H1 (cell line): ENCODE data around the gene SPOCK2. TPM values are rescaled to one million over a fixed set of nuclear protein-coding genes. Genes with fewer than 3 reads are reported as not detected.

Source experiments
- CTCF ChIA-PET: fragments of 300-600 bp; sonication (Branson Sonifier 250); formaldehyde crosslinking; loops from one replicate; lab custom pipeline; 2021; ENCODE audit not compliant: partially characterized antibody; lab: Charles Lee
- POLR2A ChIA-PET: fragments of 300-600 bp; sonication (Branson Sonifier 250); formaldehyde crosslinking; loops from one replicate; lab custom pipeline; 2021; ENCODE audit warnings: inconsistent platforms; ENCODE audit not compliant: partially characterized antibody; lab: Charles Lee
- DNase-seq, 2 experiments: peaks; one replicate each; pipeline versions ENCODE4 v3.0.0 to v3.0.0-alpha.2; 2010 to 2022; ENCODE audit warnings: low spot score in 2 of 2, low read depth in 1 of 2, mixed read lengths in 1 of 2
- FAIRE-seq: peaks from 2 replicates; lab custom pipeline; 2011; peaks lifted over from hg19 to GRCh38; lab: Jason Lieb, UNC
- H2AFZ ChIP-seq: 2 replicates; pipeline ENCODE4 v1.8.1; 2012; ENCODE audit warnings: low read length, inconsistent platforms
- H2AK5ac ChIP-seq: 2 replicates; pipeline ENCODE4 v1.6.1; 2013; ENCODE audit warnings: low read depth, low read length
- H2BK120ac ChIP-seq: replicated peaks from 2 replicates; pipeline ENCODE3; 2013; ENCODE audit warnings: low read depth, low read length, inconsistent platforms
- H2BK12ac ChIP-seq: 2 replicates; pipeline ENCODE4 v1.6.1; 2013; ENCODE audit warnings: low read depth, low read length
- H2BK15ac ChIP-seq: 2 replicates; pipeline ENCODE4 v1.6.1; 2013; ENCODE audit warnings: low read length
- H2BK20ac ChIP-seq: 2 replicates; pipeline ENCODE4 v1.6.1; 2013; ENCODE audit warnings: low read length
- H2BK5ac ChIP-seq: 2 replicates; pipeline ENCODE4 v1.6.1; 2013; ENCODE audit warnings: low read depth, low read length
- H3K14ac ChIP-seq: 2 replicates; pipeline ENCODE4 v1.6.1; 2013; ENCODE audit warnings: inconsistent platforms; ENCODE audit not compliant: insufficient read length
- H3K18ac ChIP-seq: 2 replicates; pipeline ENCODE4 v1.6.1; 2013; ENCODE audit warnings: low read length; ENCODE audit errors: extremely low read depth
- H3K23ac ChIP-seq: 2 replicates; pipeline ENCODE4 v1.6.1; 2013; ENCODE audit warnings: inconsistent platforms; ENCODE audit not compliant: insufficient read length
- H3K23me2 ChIP-seq: 2 replicates; pipeline ENCODE4 v1.6.1; 2013; ENCODE audit warnings: low read depth, low read length
- H3K27ac ChIP-seq: 2 replicates; pipeline ENCODE4 v1.6.1; 2011; ENCODE audit warnings: low read depth, low read length, inconsistent platforms
- H3K27me3 ChIP-seq, 4 experiments: replicated peaks in 1 of 4; 1 replicate in 1 of 4; 2 replicates in 3 of 4; pipeline versions ENCODE4 v1.6.1 to v1.8.1; 2011 to 2013; ENCODE audit warnings: low read length in 3 of 4, mild to moderate bottlenecking in 3 of 4, inconsistent platforms in 2 of 4, mixed read lengths in 2 of 4, moderate library complexity in 1 of 4; ENCODE audit not compliant: control insufficient read depth in 3 of 4, insufficient read depth in 3 of 4; ENCODE audit errors: extremely low read depth in 1 of 4
- H3K36me3 ChIP-seq, 4 experiments: 2 replicates each; pipeline versions ENCODE4 v1.6.1 to v1.8.1; 2011 to 2013; ENCODE audit warnings: mild to moderate bottlenecking in 4 of 4, low read length in 3 of 4, moderate library complexity in 2 of 4, control low read depth in 1 of 4, inconsistent platforms in 1 of 4; ENCODE audit not compliant: insufficient read depth in 4 of 4, control insufficient read depth in 2 of 4
- H3K4ac ChIP-seq: replicated peaks from 2 replicates; pipeline ENCODE3; 2013; ENCODE audit warnings: low read length, low read depth, mixed read lengths, inconsistent platforms; ENCODE audit not compliant: insufficient read length
- H3K4me1 ChIP-seq, 4 experiments: replicated peaks in 1 of 4; 1 replicate in 1 of 4; 2 replicates in 3 of 4; pipeline versions ENCODE4 v1.6.1 to v1.8.1; 2011 to 2013; ENCODE audit warnings: low read length in 3 of 4, inconsistent platforms in 2 of 4, mixed read lengths in 1 of 4; ENCODE audit not compliant: insufficient read depth in 4 of 4, control insufficient read depth in 3 of 4
- H3K4me2 ChIP-seq, 2 experiments: 2 replicates each; pipeline versions ENCODE4 v1.6.1 to v1.8.1; 2011 to 2013; ENCODE audit warnings: low read depth in 2 of 2, low read length in 2 of 2, control low read depth in 1 of 2, inconsistent platforms in 1 of 2, mild to moderate bottlenecking in 1 of 2; ENCODE audit not compliant: insufficient read depth in 1 of 2
- H3K4me3 ChIP-seq, 4 experiments: fragments of 200-600, 300-600 bp in 1 of 4; sonication (generic), shearing (Covaris generic), sonication (Bioruptor Twin) in 1 of 4; 2 replicates each; pipeline versions ENCODE4 v1.5.1 to v1.8.1; 2011 to 2016; ENCODE audit warnings: low read length in 4 of 4, low read depth in 3 of 4, control low read depth in 2 of 4, inconsistent platforms in 2 of 4, mild to moderate bottlenecking in 2 of 4, mixed read lengths in 1 of 4, moderate library complexity in 1 of 4; ENCODE audit not compliant: insufficient read depth in 2 of 4; ENCODE audit errors: extremely low read depth in 1 of 4
- H3K56ac ChIP-seq: replicated peaks from 2 replicates; pipeline ENCODE3; 2013; ENCODE audit warnings: low read depth, mild to moderate bottlenecking, mixed read lengths, low read length, inconsistent platforms; ENCODE audit not compliant: insufficient read length
- H3K79me1 ChIP-seq: 2 replicates; pipeline ENCODE4 v1.6.1; 2013; ENCODE audit warnings: low read depth, low read length, control low read depth
- H3K79me2 ChIP-seq, 2 experiments: 2 replicates each; pipeline versions ENCODE4 v1.6.1 to v1.8.1; 2012 to 2013; ENCODE audit warnings: low read length in 2 of 2, mild to moderate bottlenecking in 2 of 2, inconsistent platforms in 1 of 2; ENCODE audit not compliant: insufficient read depth in 2 of 2, control insufficient read depth in 1 of 2
- H3K9ac ChIP-seq, 4 experiments: replicated peaks in 1 of 4; 1 replicate in 1 of 4; 2 replicates in 3 of 4; pipeline versions ENCODE4 v1.6.1 to v1.8.1; 2011 to 2013; ENCODE audit warnings: low read depth in 3 of 4, low read length in 3 of 4, control low read depth in 2 of 4, mild to moderate bottlenecking in 2 of 4, moderate library complexity in 2 of 4, inconsistent platforms in 1 of 4; ENCODE audit errors: extremely low read depth in 1 of 4
- H3K9me3 ChIP-seq, 2 experiments: 2 replicates each; pipeline versions ENCODE4 v1.6.1 to v1.8.1; 2012 to 2013; ENCODE audit warnings: mild to moderate bottlenecking in 2 of 2, moderate library complexity in 2 of 2, control low read depth in 1 of 2, inconsistent platforms in 1 of 2, low read depth in 1 of 2, low read length in 1 of 2, mixed read lengths in 1 of 2; ENCODE audit not compliant: insufficient read depth in 2 of 2
- H4K20me1 ChIP-seq, 2 experiments: replicated peaks in 1 of 2; 2 replicates each; pipeline versions ENCODE3 to v1.8.1; 2011 to 2013; ENCODE audit warnings: inconsistent platforms in 2 of 2, low read length in 2 of 2, mild to moderate bottlenecking in 1 of 2; ENCODE audit not compliant: insufficient read depth in 2 of 2, control insufficient read depth in 1 of 2
- H4K5ac ChIP-seq: 2 replicates; pipeline ENCODE4 v1.6.1; 2013; ENCODE audit warnings: low read length, low read depth, mixed read lengths, inconsistent platforms; ENCODE audit not compliant: insufficient read length
- H4K8ac ChIP-seq: 2 replicates; pipeline ENCODE4 v1.8.0; 2013; ENCODE audit warnings: mild to moderate bottlenecking, moderate library complexity, low read length, inconsistent platforms; ENCODE audit not compliant: insufficient read depth; ENCODE audit errors: extremely low read depth
- H4K91ac ChIP-seq: replicated peaks from 2 replicates; pipeline ENCODE3; 2013; ENCODE audit warnings: low read length, mixed read lengths, inconsistent platforms; ENCODE audit not compliant: insufficient read length
- GTF2F1 ChIP-seq: IDR thresholded peaks from 2 replicates; pipeline ENCODE4 v1.6.1; 2012; ENCODE audit warnings: low read depth, low read length, improper control_type of control experiment, borderline replicate concordance
- WGBS, 2 experiments: shearing (Covaris generic) in 1 of 2; methylation state at CpG; one replicate each; pipeline versions ENCODE4 v1.1.6 to v1.1.7; 2013 to 2015; ENCODE audit warnings: low lambda C conversion rate in 2 of 2, mixed read lengths in 2 of 2, inconsistent platforms in 1 of 2, low coverage in 1 of 2, missing lambda C conversion rate in 1 of 2; ENCODE audit not compliant: insufficient replicate concordance in 2 of 2, insufficient coverage in 1 of 2, insufficient read length in 1 of 2; ENCODE audit errors: extremely low coverage in 1 of 2, missing lambda C conversion rate in 1 of 2; 5-methylcytosine and 5-hydroxymethylcytosine counted together
- polyA plus RNA-seq, 7 experiments: library from polyadenylated mRNA; depleted of rRNA in 3 of 7; stranded (reverse) in 5 of 7; unstranded in 2 of 7; fragments of >200 nt in 5 of 7; fragments of 200-250 nt in 2 of 7; gene quantifications; 1 replicate in 5 of 7; 2 replicates in 1 of 7; 4 replicates in 1 of 7; pipeline versions ENCODE4 v1.2.1 to v1.2.3, GENCODE V29; 2011 to 2013; ENCODE audit warnings: missing spikeins in 2 of 7, mixed read lengths in 2 of 7
- total RNA-seq: library from RNA; stranded (reverse); fragmentation: NEBNext Ultra II Directional; extraction: Animal tissue kit (Norgen Biotek cat#: 25700); gene quantifications from 2 replicates; pipeline ENCODE4 v1.2.1, GENCODE V29; 2021

Gene SPOCK2
- total and polyA plus RNA-seq, 2 of the 8 experiments (the other 6 are each of a cell fraction or from before 2014, with no cell fraction given): 1.5 to 1.9 TPM

DNA sequence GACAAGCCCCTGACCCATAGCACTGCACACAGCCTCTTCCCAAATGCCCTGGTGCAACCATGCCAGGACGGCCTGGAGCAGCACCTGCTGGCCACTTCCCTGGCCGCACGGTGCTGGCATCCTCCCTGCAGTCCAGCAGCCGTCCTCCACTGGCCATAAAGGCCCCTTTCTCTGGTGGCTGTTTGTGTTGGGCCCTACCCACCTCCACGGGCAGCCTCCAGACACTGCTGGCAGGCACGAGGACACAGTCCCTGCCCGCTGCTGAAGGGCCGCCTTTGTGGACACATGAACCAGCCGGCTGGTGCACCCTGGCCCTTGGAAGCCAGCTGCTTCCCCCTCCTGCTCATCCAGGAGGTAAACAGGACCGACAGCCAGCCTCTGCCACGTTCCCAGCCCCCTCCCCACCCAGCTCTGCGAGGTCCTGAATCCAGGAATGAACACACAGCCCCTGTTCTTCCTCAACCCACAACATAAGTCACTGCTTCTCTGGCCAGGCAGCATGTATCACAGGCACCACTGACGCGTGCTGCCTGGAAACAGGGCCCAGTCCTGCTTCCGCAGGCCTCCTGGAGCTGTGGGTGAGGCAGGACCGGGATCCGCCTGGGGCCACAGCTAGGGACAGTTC lies 43.8 kb downstream of the SPOCK2 start:
- Histone ChIP-seq H2BK120ac (no peak overlapping the region), H3K9ac (no peak overlapping the region), H4K8ac (peak overlapping the region; percentile 81; the same call in 1 of the 2 replicates), H3K79me2 (no peaks in the 10 kb centered on the region), H2BK5ac (peak overlapping the region; percentile 44; the same call in 1 of the 2 replicates), H2BK20ac (no peak overlapping the region), H3K4me1 (peaks cover 0 to 6% (median 0%) of the 10 kb centered on the region in 4 experiments; a peak in 3 of 7 replicates), H4K20me1 (peaks cover 0 to 2% of the 10 kb centered on the region in 2 experiments), H3K23me2 (no peaks in the 10 kb centered on the region), H3K4ac (no peak overlapping the region), H3K4me2 (no peak overlapping the region), H3K4me3 (no peak overlapping the region), H3K56ac (no peak overlapping the region), H2BK12ac (peak overlapping the region; percentile 39; the same call in 1 of the 2 replicates), H3K79me1 (no peaks in the 10 kb centered on the region), H3K14ac (no peak overlapping the region), H2AFZ (peak overlapping the region; percentile 29; the same call in 1 of the 2 replicates), H3K23ac (no peak overlapping the region), H3K18ac (no peak overlapping the region), H3K27ac (no peak overlapping the region), H3K36me3 (no peaks in the 10 kb centered on the region), H3K27me3 (no peaks in the 10 kb centered on the region), H4K5ac (no peak overlapping the region), H2BK15ac (no peak overlapping the region), H3K9me3 (0 out of 4 replicates have a peak, but pooled peaks cover 0 to 1% of the 10 kb centered on the region in 2 experiments), H4K91ac (no peak overlapping the region), H2AK5ac (no peak overlapping the region)
- DNase-seq (no peak), FAIRE-seq (no peak)
- ChIA-PET POLR2A (interaction anchor here (0.6 to 1.2 kb wide), 4 partner anchors 12 to 193 kb away, joined by 3 to 4 read pairs (median 4); no protein-coding TSS in a partner anchor), CTCF (interaction anchor here (0.6 to 9.8 kb wide), 25 partner anchors 9 to 284 kb away, joined by 3 to 100 read pairs (median 4); no protein-coding TSS in a partner anchor)
- 83% methylated on average over 16 of the region's 17 CpGs; no CpG with 5 or more reads in 1 of the 2 experiments for WGBS, 2 experiments
- no peak for TF ChIP-seq GTF2F1
